ENCODE data around the gene ORC4.

Gene ORC4

DNA sequence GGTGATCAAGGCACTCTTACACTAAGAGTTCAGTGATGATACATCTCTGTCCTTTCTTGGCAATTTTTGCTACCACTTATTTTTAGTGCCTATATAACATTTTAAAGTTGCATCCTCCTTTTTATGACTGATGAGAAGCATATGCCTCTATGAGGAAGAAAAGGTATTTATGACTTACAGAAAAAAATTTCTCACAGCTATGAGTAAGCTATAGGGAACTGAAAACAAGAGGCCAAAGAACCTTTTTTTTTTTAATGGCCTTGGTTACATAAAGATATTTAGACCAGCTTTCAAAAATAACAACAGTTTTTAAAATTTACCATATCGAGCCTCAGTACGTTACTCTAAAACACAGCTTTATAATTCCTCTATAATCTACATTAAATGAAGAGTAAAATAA is 21.7 kb upstream of the ORC4 start:
- Histone ChIP-seq H3K9me3 (ENCODE audit: control insufficient read depth, insufficient read depth, low read length) (no peaks in the 10 kb centered on the region), H3K4me1 (ENCODE audit: control insufficient read depth, insufficient read depth, low read length) (no peaks in the 10 kb centered on the region), H3K27me3 (ENCODE audit: control insufficient read depth, insufficient read depth, low read length) (no peaks in the 10 kb centered on the region), H3K36me3 (ENCODE audit: control insufficient read depth, insufficient read depth, low read length) (no peaks in the 10 kb centered on the region), H3K27ac (ENCODE audit: low read length) (no peak overlapping the region), H3K4me3 (ENCODE audit: low read length) (no peak overlapping the region)
- DNase-seq (ENCODE audit: low read depth, low spot score), result no peak
- no CpG with 5 or more reads among the region's 2 CpGs for WGBS (ENCODE audit: insufficient coverage, insufficient read length)

DNA sequence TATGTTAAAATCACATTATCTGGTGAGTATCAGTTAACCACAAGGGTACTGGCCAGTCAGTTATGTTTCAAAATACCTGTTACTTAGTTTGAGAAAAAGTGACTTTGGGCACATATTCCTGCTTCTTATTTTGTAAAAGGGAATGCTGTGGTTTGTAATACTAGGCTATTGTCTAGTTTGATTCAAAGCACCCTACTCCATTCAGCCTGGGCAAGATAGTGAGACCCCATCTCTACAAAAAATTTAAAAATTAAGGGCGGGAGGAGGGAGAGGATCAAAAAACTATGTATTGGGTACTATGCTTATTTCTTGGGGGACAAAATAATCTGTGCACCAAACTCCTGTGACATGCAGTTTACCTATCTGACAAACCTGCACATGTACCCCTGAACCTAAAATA is 19.2 kb upstream of the ORC4 start:
- no peaks in the 10 kb centered on the region for H3K27me3 ChIP-seq (ENCODE audit: control insufficient read depth, insufficient read depth, low read length)
- no peaks in the 10 kb centered on the region for H3K9me3 ChIP-seq (ENCODE audit: control insufficient read depth, insufficient read depth, low read length)
- no peaks in the 10 kb centered on the region for H3K4me1 ChIP-seq (ENCODE audit: control insufficient read depth, insufficient read depth, low read length)
- H3K36me3 ChIP-seq (ENCODE audit: control insufficient read depth, insufficient read depth, low read length), result no peaks in the 10 kb centered on the region
- H3K27ac ChIP-seq (ENCODE audit: low read length), result no peak overlapping the region
- no peak overlapping the region for H3K4me3 ChIP-seq (ENCODE audit: low read length)
- DNase-seq (ENCODE audit: low read depth, low spot score), result no peak
- no CpG with 5 or more reads among the region's 1 CpG for WGBS (ENCODE audit: insufficient coverage, insufficient read length)

DNA sequence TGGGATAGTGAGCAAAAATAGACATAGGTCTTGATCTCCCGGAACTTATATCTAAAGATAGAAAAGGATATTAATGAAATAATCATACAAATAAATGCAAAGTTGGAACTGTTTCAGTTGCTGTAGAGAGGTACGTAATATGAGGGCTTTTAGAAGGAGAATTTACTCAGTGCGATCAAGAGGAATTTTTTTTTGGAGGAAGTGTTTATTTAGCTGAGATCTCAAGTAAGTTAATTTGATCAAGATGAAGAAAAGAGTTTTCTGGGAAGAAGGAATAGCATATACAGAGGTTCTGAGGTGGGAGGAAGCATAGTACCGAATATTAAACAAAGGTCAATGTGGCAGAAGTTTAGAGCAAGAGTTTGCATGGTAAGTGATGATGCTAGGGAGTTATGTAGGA is 11.7 kb upstream of the ORC4 start:
- no peak overlapping the region for H3K27ac ChIP-seq (ENCODE audit: low read length)
- 100% methylated on average over 2 of the region's 4 CpGs for WGBS (ENCODE audit: insufficient coverage, insufficient read length)
- no peaks in the 10 kb centered on the region for H3K9me3 ChIP-seq (ENCODE audit: control insufficient read depth, insufficient read depth, low read length)
- no peaks in the 10 kb centered on the region for H3K36me3 ChIP-seq (ENCODE audit: control insufficient read depth, insufficient read depth, low read length)
- no peaks in the 10 kb centered on the region for H3K27me3 ChIP-seq (ENCODE audit: control insufficient read depth, insufficient read depth, low read length)
- no peak for DNase-seq (ENCODE audit: low read depth, low spot score)
- no peak overlapping the region for H3K4me3 ChIP-seq (ENCODE audit: low read length)
- H3K4me1 ChIP-seq (ENCODE audit: control insufficient read depth, insufficient read depth, low read length), result no peaks in the 10 kb centered on the region

DNA sequence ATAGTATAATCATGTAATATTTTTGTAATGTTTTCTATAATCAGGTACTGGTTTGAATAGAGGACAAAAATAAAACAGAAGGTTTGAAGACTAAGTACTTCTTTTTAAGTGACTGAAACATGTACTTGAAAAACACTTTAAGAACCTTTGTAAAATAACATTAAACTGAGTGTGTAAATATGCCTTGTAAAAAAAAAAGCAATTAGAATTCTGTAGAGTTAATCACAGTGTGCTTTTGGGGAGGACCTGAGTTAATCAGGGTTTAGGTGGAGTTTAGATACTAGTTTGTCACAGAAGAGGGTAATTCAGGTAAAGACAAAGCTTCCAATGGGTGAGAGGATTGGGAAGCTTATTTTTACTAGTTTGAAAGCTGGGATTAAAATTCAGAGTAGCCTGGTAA is 10.6 kb upstream of the ORC4 start:
- H3K4me1 ChIP-seq (ENCODE audit: control insufficient read depth, insufficient read depth, low read length), result no peaks in the 10 kb centered on the region

DNA sequence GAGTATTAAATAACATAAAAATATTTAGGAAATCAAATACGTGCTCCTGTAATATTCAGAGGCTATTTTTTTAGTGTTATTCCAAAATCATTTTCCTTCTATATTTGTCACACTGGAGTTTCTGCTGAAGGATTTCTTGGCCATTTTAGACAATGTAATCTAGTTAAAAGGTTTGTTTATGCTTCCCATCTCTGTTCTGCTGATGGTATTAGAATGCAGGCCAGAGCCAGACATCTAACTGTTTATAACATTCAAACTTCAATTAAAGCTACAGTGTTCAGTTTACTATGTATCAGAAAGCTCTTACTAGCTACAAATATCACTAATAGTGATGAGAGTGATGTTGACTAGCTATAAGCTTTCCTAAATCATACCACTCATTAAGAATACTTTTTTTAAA is 8.2 kb upstream of the ORC4 start:
- H3K27me3 ChIP-seq (ENCODE audit: control insufficient read depth, insufficient read depth, low read length), result no peaks in the 10 kb centered on the region
- no peaks in the 10 kb centered on the region for H3K4me1 ChIP-seq (ENCODE audit: control insufficient read depth, insufficient read depth, low read length)
- WGBS (ENCODE audit: insufficient coverage, insufficient read length), result no CpG with 5 or more reads among the region's 1 CpG
- DNase-seq (ENCODE audit: low read depth, low spot score), result no peak
- no peaks in the 10 kb centered on the region for H3K36me3 ChIP-seq (ENCODE audit: control insufficient read depth, insufficient read depth, low read length)
- H3K4me3 ChIP-seq (ENCODE audit: low read length), result no peak overlapping the region
- no peaks in the 10 kb centered on the region for H3K9me3 ChIP-seq (ENCODE audit: control insufficient read depth, insufficient read depth, low read length)
- no peak overlapping the region for H3K27ac ChIP-seq (ENCODE audit: low read length)

More for the DNA sequence above, 10.6 kb upstream of the ORC4 start:
- no peaks in the 10 kb centered on the region for H3K27me3 ChIP-seq (ENCODE audit: control insufficient read depth, insufficient read depth, low read length)
- H3K4me3 ChIP-seq (ENCODE audit: low read length), result no peak overlapping the region
- no peak overlapping the region for H3K27ac ChIP-seq (ENCODE audit: low read length)
- DNase-seq (ENCODE audit: low read depth, low spot score), result no peak
- no peaks in the 10 kb centered on the region for H3K9me3 ChIP-seq (ENCODE audit: control insufficient read depth, insufficient read depth, low read length)
- H3K36me3 ChIP-seq (ENCODE audit: control insufficient read depth, insufficient read depth, low read length), result no peaks in the 10 kb centered on the region

DNA sequence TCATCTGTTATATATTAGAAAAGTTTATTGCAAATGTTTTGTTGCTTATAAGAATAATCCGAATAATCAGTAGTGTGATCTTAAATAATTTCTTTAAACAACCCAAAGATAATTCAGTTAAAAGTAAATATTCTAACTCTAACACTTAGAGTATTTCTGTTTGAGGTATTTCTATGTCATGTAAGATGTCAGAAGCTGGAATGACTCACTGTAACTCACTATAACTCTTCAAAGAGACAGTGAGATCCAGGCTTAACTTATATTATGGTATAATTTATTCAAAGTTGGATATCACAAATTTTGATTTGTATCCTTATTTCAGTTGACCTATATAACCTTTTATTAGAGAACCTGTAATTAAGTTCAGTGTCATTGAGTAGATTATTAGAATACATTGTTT is 7.3 kb upstream of the ORC4 start:
- no peaks in the 10 kb centered on the region for H3K4me1 ChIP-seq (ENCODE audit: control insufficient read depth, insufficient read depth, low read length)
- H3K4me3 ChIP-seq (ENCODE audit: low read length), result no peak overlapping the region
- WGBS (ENCODE audit: insufficient coverage, insufficient read length), result no CpG with 5 or more reads among the region's 1 CpG
- no peaks in the 10 kb centered on the region for H3K9me3 ChIP-seq (ENCODE audit: control insufficient read depth, insufficient read depth, low read length)
- no peak overlapping the region for H3K27ac ChIP-seq (ENCODE audit: low read length)
- DNase-seq (ENCODE audit: low read depth, low spot score), result no peak
- H3K36me3 ChIP-seq (ENCODE audit: control insufficient read depth, insufficient read depth, low read length), result no peaks in the 10 kb centered on the region
- H3K27me3 ChIP-seq (ENCODE audit: control insufficient read depth, insufficient read depth, low read length), result no peaks in the 10 kb centered on the region

DNA sequence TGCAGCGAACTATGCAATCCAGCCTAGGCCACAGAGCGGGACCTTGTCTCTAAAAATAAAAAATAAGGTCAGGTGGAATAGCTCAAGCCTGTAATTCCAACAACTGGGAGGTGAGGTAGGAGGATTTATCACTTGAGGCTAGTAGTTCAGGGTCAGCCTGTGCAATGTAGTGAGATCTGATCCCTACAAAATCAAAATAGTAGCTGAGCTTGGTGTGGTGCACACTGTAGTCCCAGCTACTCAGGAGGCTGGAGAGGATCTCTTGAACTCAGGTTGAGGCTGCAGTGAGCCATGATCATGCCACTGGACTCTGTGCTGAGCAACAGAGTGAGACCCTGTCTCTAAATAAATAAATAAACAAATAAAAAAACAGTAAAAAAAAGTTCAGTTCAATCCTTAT is 6.0 kb upstream of the ORC4 start:
- no peak for DNase-seq (ENCODE audit: low read depth, low spot score)
- no peaks in the 10 kb centered on the region for H3K36me3 ChIP-seq (ENCODE audit: control insufficient read depth, insufficient read depth, low read length)
- no peak overlapping the region for H3K4me3 ChIP-seq (ENCODE audit: low read length)
- no peaks in the 10 kb centered on the region for H3K9me3 ChIP-seq (ENCODE audit: control insufficient read depth, insufficient read depth, low read length)
- no peaks in the 10 kb centered on the region for H3K4me1 ChIP-seq (ENCODE audit: control insufficient read depth, insufficient read depth, low read length)
- H3K27ac ChIP-seq (ENCODE audit: low read length), result no peak overlapping the region
- no CpG with 5 or more reads among the region's 2 CpGs for WGBS (ENCODE audit: insufficient coverage, insufficient read length)
- H3K27me3 ChIP-seq (ENCODE audit: control insufficient read depth, insufficient read depth, low read length), result no peaks in the 10 kb centered on the region

DNA sequence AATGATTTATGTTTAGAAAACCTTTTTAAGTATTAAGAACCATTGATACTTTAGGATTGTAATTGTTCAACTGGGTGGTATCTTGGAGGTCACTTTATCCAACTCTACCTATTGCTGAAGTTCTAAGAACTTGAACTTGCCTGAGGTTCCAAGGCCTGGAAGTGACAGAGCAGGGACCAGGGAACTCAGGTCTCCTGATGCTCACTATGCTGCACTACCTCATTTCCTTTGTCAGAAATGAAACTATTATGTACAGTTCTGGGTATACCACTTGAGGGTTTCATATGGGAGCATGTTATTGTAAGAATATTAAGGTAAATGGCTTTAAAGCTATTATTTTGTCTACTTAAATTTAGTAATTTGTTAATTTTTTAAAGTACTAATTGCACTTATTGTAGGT is 3.3 kb upstream of the ORC4 start:
- H3K36me3 ChIP-seq (ENCODE audit: control insufficient read depth, insufficient read depth, low read length), result no peaks in the 10 kb centered on the region
- H3K27me3 ChIP-seq (ENCODE audit: control insufficient read depth, insufficient read depth, low read length), result no peaks in the 10 kb centered on the region
- no peaks in the 10 kb centered on the region for H3K9me3 ChIP-seq (ENCODE audit: control insufficient read depth, insufficient read depth, low read length)
- no peaks in the 10 kb centered on the region for H3K4me1 ChIP-seq (ENCODE audit: control insufficient read depth, insufficient read depth, low read length)
- no peak for DNase-seq (ENCODE audit: low read depth, low spot score)
- no peak overlapping the region for H3K4me3 ChIP-seq (ENCODE audit: low read length)
- H3K27ac ChIP-seq (ENCODE audit: low read length), result no peak overlapping the region

DNA sequence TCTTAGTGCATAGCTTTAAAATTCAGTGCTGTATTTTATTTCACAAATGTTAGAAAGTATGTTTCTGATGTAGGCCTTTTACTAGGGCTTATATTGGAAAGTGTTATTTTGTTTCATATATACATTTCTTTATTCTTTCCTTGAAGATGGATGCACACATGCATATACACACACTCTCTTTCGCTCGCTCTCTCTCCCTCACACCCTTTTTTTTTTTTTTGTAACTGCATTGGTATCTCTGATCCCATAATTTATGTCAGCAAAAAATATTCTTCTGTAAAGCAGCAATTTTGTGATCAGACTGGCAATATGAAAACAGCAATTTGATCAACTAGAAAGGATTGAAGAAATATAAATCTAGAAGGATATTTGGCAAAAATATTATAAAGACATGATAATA is 2.3 kb upstream of the ORC4 start:
- no peak for DNase-seq (ENCODE audit: low read depth, low spot score)
- H3K27me3 ChIP-seq (ENCODE audit: control insufficient read depth, insufficient read depth, low read length), result no peaks in the 10 kb centered on the region
- H3K9me3 ChIP-seq (ENCODE audit: control insufficient read depth, insufficient read depth, low read length), result no peaks in the 10 kb centered on the region
- H3K36me3 ChIP-seq (ENCODE audit: control insufficient read depth, insufficient read depth, low read length), result no peaks in the 10 kb centered on the region
- no peak overlapping the region for H3K4me3 ChIP-seq (ENCODE audit: low read length)
- H3K4me1 ChIP-seq (ENCODE audit: control insufficient read depth, insufficient read depth, low read length), result no peaks in the 10 kb centered on the region
- H3K27ac ChIP-seq (ENCODE audit: low read length), result no peak overlapping the region
- no CpG with 5 or more reads among the region's 2 CpGs for WGBS (ENCODE audit: insufficient coverage, insufficient read length)

DNA sequence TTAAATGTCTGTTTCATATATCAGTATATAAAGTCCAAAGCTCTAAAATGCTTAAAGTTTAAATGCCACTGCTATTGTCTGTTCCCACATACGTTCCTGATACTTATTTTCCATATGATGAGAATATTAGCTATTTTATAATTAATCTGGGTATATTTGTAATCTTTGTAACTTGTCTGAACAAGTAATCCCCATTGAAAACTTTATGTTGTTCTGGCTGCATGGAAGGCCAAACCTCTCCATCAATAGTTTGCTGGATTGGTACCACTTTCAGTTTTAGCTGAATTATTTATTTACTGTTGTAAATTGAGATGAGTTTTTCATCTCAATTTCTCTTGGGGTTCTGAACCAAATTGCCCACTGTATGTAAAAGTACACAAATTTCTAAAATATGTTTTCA is 1.8 kb upstream of the ORC4 start:
- Histone ChIP-seq H3K4me1 (ENCODE audit: control insufficient read depth, insufficient read depth, low read length) (no peaks in the 10 kb centered on the region), H3K9me3 (ENCODE audit: control insufficient read depth, insufficient read depth, low read length) (no peaks in the 10 kb centered on the region), H3K4me3 (ENCODE audit: low read length) (no peak overlapping the region), H3K27ac (ENCODE audit: low read length) (no peak overlapping the region), H3K36me3 (ENCODE audit: control insufficient read depth, insufficient read depth, low read length) (no peaks in the 10 kb centered on the region), H3K27me3 (ENCODE audit: control insufficient read depth, insufficient read depth, low read length) (no peaks in the 10 kb centered on the region)
- DNase-seq (ENCODE audit: low read depth, low spot score), result no peak
- WGBS (ENCODE audit: insufficient coverage, insufficient read length), result no CpG with 5 or more reads among the region's 1 CpG

DNA sequence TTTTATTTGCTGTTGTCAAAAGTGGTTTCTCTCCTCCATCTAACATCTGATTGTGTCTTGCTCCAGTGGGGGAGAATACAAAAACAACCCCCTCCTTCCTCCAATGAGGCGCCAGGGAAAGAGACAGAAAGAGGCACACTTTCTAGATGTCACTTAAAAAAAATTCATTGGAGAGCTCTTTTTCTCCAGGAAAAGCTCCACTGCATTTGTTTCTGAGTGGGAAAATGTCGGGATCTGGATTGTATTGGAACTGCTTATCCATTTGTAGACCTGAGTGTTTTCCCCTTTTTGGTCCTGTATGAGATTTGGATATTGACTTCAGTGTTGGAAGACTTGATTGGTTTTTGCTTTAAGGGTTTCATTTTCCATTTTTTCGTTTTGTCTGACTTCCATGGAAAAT is 1.3 kb upstream of the ORC4 start:
- Histone ChIP-seq H3K4me3 (ENCODE audit: low read length) (peak overlapping the region; percentile 50; the same call in 1 of the 2 replicates), H3K27me3 (ENCODE audit: control insufficient read depth, insufficient read depth, low read length) (no peaks in the 10 kb centered on the region), H3K36me3 (ENCODE audit: control insufficient read depth, insufficient read depth, low read length) (no peaks in the 10 kb centered on the region), H3K9me3 (ENCODE audit: control insufficient read depth, insufficient read depth, low read length) (no peaks in the 10 kb centered on the region), H3K4me1 (ENCODE audit: control insufficient read depth, insufficient read depth, low read length) (no peaks in the 10 kb centered on the region), H3K27ac (ENCODE audit: low read length) (no peak overlapping the region)
- no CpG with 5 or more reads among the region's 3 CpGs for WGBS (ENCODE audit: insufficient coverage, insufficient read length)
- DNase-seq (ENCODE audit: low read depth, low spot score), result no peak
